Smooth muscle cell (in vitro differentiated cells): ENCODE results near the gene IL4R. TPM values are rescaled to one million over a fixed set of nuclear protein-coding genes. Genes with fewer than 3 reads are reported as not detected.

Source experiments
- DNase-seq: peaks from one replicate; lab custom pipeline; 2025; ENCODE audit not compliant: unreplicated experiment; lab: John Stamatoyannopoulos, UW
- H2AFZ ChIP-seq: fragments of 200-600 bp; sonication (generic); 2 replicates; pipeline ENCODE4 v1.6.0; 2016; ENCODE audit warnings: antibody characterized with exemption, low read depth, mild to moderate bottlenecking
- H3F3A ChIP-seq: fragments of 200-600 bp; sonication (generic); 2 replicates; pipeline ENCODE4 v1.6.0; 2017; ENCODE audit warnings: antibody characterized with exemption, low read depth
- H3K27ac ChIP-seq: fragments of 200-600 bp; sonication (generic); 2 replicates; pipeline ENCODE4 v1.5.1; 2016; ENCODE audit warnings: low read depth, mild to moderate bottlenecking
- H3K27me3 ChIP-seq: fragments of 200-600 bp; sonication (generic); 2 replicates; pipeline ENCODE4 v1.6.1; 2016; ENCODE audit warnings: low read depth, mild to moderate bottlenecking
- H3K36me3 ChIP-seq: fragments of 200-600 bp; sonication (generic); 2 replicates; pipeline ENCODE4 v1.5.1; 2016; ENCODE audit warnings: low read depth
- H3K4me1 ChIP-seq: fragments of 200-600 bp; sonication (generic); 2 replicates; pipeline ENCODE4 v1.5.1; 2016; ENCODE audit warnings: low read depth
- H3K4me2 ChIP-seq: fragments of 200-600 bp; sonication (generic); 2 replicates; pipeline ENCODE4 v1.6.0; 2016; ENCODE audit warnings: mild to moderate bottlenecking
- H3K4me3 ChIP-seq: fragments of 200-600 bp; sonication (generic); 2 replicates; pipeline ENCODE4 v1.5.1; 2016; ENCODE audit warnings: mild to moderate bottlenecking
- H3K79me2 ChIP-seq: fragments of 200-600 bp; sonication (generic); 2 replicates; pipeline ENCODE4 v1.6.0; 2016; ENCODE audit warnings: low read depth, mild to moderate bottlenecking
- H3K9ac ChIP-seq: fragments of 200-600 bp; sonication (generic); 2 replicates; pipeline ENCODE4 v1.6.0; 2016; ENCODE audit warnings: low read depth
- H3K9me3 ChIP-seq: fragments of 200-600 bp; sonication (generic); replicated peaks from 2 replicates; pipeline ENCODE4 v1.5.1; 2016; ENCODE audit warnings: low read depth
- H4K20me1 ChIP-seq: fragments of 200-600 bp; sonication (generic); 2 replicates; pipeline ENCODE4 v1.6.0; 2016; ENCODE audit warnings: low read depth
- WGBS: methylation state at CpG from one replicate; pipeline ENCODE4 v1.1.7; 2016; ENCODE audit warnings: low lambda C conversion rate; 5-methylcytosine and 5-hydroxymethylcytosine counted together
- polyA plus RNA-seq: library from polyadenylated mRNA; unstranded; fragments of >200 nt; fragmentation: Nextera tagmentation; extraction: Ambion mirVana; gene quantifications from 2 replicates; pipeline ENCODE4 v1.2.1, GENCODE V29; 2016
- total RNA-seq: library from RNA; depleted of rRNA; stranded (reverse); fragments of >200 nt; gene quantifications from 2 replicates; pipeline ENCODE4 v1.2.3, GENCODE V29; 2014
- TF ChIP-seq, protein P1 (sequence below): fragments of 200-600 bp; sonication (generic); IDR thresholded peaks from 2 replicates; pipeline ENCODE4 v1.5.1; 2017; ENCODE audit warnings: borderline replicate concordance, mild to moderate bottlenecking, antibody characterized with exemption; ENCODE audit not compliant: insufficient read depth, poor library complexity, severe bottlenecking

IL4R gene
- total and polyA plus RNA-seq, 2 experiments from 2014 or later: 13.4 to 24.0 TPM

DNA sequence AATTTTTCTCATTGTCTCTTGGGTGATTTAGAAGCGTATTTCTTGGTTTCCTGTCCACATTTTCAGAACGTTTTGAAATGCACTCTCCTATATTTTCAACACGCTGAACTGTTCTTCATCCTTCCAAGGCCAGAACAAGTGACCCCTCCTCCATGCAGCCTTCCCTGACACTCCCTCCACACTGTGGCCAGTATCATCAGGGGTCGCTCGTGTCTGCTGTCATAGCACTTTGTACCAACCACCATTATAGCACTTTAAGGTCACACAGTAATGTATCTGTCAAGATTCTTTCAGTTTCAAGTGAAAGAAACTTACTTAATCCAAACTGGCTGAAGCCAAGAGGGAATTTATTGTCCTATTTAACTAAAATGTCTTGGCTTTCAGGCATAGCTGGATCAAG lies 70.7 kb downstream of the IL4R start:
- H3F3A ChIP-seq: no peaks in the 10 kb centered on the region
- 86% methylated on average over 5 of the region's 5 CpGs for WGBS
- H3K9me3 ChIP-seq: no peaks in the 10 kb centered on the region

DNA sequence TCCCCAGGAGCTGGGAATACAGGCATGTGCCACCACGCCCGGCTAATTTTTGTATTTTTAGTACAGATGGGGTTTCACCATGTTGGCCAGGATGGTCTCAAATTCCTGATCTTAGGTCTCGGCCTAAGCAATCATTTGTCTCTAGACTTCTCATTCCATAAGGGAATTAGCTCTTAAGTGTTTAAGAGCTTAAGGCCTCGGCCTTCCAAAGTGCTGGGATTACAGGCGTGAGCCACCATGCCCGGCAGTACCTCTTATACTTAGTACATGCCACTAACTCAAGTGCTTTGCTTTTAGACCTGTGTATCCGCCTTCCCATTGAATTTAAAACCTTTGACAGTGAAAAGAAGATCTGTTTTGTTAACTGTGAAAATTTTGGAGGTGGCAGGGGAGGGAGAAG lies 71.6 kb downstream of the IL4R start:
- Histone ChIP-seq H3F3A (no peaks in the 10 kb centered on the region), H4K20me1 (no peaks in the 10 kb centered on the region), H3K4me2 (no peak overlapping the region), H3K27me3 (no peaks in the 10 kb centered on the region), H3K27ac (no peak overlapping the region), H3K4me3 (no peak overlapping the region), H3K79me2 (no peaks in the 10 kb centered on the region), H3K36me3 (no peaks in the 10 kb centered on the region), H3K9me3 (no peaks in the 10 kb centered on the region), H3K4me1 (no peaks in the 10 kb centered on the region), H3K9ac (no peak overlapping the region), H2AFZ (no peak overlapping the region)
- TF ChIP-seq, protein P1, sequence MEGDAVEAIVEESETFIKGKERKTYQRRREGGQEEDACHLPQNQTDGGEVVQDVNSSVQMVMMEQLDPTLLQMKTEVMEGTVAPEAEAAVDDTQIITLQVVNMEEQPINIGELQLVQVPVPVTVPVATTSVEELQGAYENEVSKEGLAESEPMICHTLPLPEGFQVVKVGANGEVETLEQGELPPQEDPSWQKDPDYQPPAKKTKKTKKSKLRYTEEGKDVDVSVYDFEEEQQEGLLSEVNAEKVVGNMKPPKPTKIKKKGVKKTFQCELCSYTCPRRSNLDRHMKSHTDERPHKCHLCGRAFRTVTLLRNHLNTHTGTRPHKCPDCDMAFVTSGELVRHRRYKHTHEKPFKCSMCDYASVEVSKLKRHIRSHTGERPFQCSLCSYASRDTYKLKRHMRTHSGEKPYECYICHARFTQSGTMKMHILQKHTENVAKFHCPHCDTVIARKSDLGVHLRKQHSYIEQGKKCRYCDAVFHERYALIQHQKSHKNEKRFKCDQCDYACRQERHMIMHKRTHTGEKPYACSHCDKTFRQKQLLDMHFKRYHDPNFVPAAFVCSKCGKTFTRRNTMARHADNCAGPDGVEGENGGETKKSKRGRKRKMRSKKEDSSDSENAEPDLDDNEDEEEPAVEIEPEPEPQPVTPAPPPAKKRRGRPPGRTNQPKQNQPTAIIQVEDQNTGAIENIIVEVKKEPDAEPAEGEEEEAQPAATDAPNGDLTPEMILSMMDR: no peak
- 82% methylated on average over 7 of the region's 7 CpGs for whole genome bisulfite sequencing
- DNase-seq: no peak

More for the DNA sequence above, 70.7 kb downstream of the IL4R start:
- no peak overlapping the region for H3K27ac ChIP-seq
- no peaks in the 10 kb centered on the region for H4K20me1 ChIP-seq
- H3K4me3 ChIP-seq: no peak overlapping the region
- TF ChIP-seq, protein P1: no peak
- H3K4me1 ChIP-seq: no peaks in the 10 kb centered on the region
- no peaks in the 10 kb centered on the region for H3K36me3 ChIP-seq
- H3K27me3 ChIP-seq: no peaks in the 10 kb centered on the region
- no peaks in the 10 kb centered on the region for H3K79me2 ChIP-seq
- no peak overlapping the region for H3K4me2 ChIP-seq
- H3K9ac ChIP-seq: no peak overlapping the region
- no peak for DNase-seq
- H2AFZ ChIP-seq: no peak overlapping the region

DNA sequence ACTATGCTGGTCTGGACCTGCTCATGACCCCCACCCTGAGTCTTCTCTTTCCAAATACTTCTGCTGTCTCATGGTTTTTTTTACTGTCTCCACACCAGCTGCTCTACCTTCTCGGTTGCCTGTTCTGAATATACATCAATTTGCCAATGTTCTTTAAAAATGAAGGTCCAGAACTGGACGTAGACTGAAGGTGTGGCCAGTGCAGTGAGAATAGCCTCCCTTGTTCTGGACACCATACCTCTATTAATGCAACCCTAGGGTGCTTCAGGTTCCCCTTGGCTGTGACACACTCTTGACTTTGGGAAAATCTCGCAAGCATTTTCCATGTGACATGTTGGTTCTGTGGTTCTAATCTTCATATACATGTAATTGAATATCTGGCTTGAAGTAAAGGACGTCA lies 72.9 kb downstream of the IL4R start:
- H3K27ac ChIP-seq: no peak overlapping the region
- H3K9ac ChIP-seq: no peak overlapping the region
- no peak overlapping the region for H2AFZ ChIP-seq
- no peaks in the 10 kb centered on the region for H3K36me3 ChIP-seq
- H3K9me3 ChIP-seq: no peaks in the 10 kb centered on the region
- H3F3A ChIP-seq: no peaks in the 10 kb centered on the region
- H3K27me3 ChIP-seq: no peaks in the 10 kb centered on the region
- DNase-seq: no peak
- H3K79me2 ChIP-seq: no peaks in the 10 kb centered on the region
- TF ChIP-seq, protein P1: no peak
- H4K20me1 ChIP-seq: no peaks in the 10 kb centered on the region
- 78% methylated on average over 4 of the region's 4 CpGs for WGBS
- H3K4me3 ChIP-seq: no peak overlapping the region
- no peak overlapping the region for H3K4me2 ChIP-seq
- H3K4me1 ChIP-seq: no peaks in the 10 kb centered on the region

DNA sequence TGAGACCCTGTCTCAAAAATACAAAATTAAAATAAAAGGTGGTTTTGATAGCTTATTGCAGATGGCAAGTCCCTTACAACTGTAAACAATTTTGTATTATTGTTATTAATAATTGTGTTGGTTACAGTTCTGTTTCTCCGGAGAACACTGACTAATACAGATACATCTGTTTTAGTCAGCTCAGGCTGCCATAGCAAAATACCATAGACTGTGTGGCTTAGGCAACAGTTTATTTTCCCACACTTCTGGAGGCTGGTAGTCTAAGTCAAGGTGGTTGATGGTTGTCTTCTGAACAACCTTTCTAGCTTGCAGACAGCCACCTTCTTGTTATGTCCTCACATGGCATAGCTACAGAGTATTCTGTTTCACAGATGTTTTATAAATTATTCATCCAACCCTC lies 74.0 kb downstream of the IL4R start:
- H3K4me2 ChIP-seq: no peak overlapping the region
- H3K9ac ChIP-seq: no peak overlapping the region
- H3K4me3 ChIP-seq: no peak overlapping the region
- no peaks in the 10 kb centered on the region for H3F3A ChIP-seq
- DNase-seq: no peak
- no peaks in the 10 kb centered on the region for H3K36me3 ChIP-seq
- no peak overlapping the region for H3K27ac ChIP-seq
- H4K20me1 ChIP-seq: no peaks in the 10 kb centered on the region
- 89% methylated on average over 1 of the region's 1 CpG for WGBS
- H2AFZ ChIP-seq: no peak overlapping the region
- no peaks in the 10 kb centered on the region for H3K9me3 ChIP-seq
- H3K4me1 ChIP-seq: no peaks in the 10 kb centered on the region
- TF ChIP-seq, protein P1: no peak
- H3K27me3 ChIP-seq: no peaks in the 10 kb centered on the region
- no peaks in the 10 kb centered on the region for H3K79me2 ChIP-seq
